Inferior parietal cortex (tissue), 1 donor: ENCODE measurements around the gene MPP4.

ENCODE experiments used
- DNase-seq: peaks from one replicate; pipeline ENCODE4 v3.0.0-alpha.2; 2016; ENCODE audit errors: extremely low spot score

Gene MPP4

DNA sequence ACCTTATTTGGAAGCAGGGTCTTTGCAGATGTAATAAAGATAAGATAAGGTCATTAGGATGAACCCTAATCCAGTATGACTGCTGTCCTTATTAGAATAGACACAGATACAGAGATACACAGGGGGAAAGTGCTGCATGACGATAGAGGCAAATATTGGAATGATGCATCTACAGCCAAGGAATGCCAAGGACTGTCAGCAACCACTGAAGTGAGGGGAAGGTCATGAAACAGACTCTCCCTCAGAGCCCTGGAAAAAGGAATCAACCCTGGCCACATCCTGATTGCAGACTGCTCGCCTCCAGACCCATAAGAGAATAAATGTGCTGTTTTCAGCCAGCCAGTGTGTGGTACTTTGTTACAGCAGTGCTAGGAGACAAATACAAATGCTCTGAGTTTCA is 69.9 kb downstream of the MPP4 start:
- DNase-seq: no peak

DNA sequence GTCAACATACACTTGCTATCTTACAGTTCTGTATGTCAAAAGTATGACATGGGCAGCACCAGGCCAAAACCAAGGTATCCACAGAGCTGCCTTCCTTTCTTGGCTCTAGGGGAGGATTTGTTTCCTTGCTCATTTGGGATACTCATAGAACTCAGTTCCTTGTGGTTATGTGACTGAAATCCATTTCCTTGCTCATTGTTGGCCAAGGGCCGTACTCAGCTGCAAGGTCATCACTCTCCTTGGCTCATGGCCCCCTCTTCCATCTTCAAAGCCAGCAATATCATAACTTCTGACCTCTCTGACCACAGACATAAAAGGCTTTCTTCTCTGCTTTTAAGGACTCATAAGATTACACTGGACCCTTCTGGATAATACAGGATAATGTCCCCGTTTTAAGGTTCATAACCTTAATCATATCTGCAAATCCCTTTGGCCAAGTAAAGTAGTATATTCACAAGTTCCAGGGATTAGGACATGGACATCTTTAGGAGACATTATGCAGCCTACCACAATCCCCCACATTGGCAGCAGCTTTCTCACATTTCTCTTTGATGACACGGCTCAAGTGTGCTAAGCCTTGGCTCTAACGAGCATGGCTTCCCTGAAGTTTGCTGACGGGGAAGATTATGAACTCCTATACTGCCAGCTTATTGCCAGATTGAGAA is 76.0 kb downstream of the MPP4 start:
- DNase-seq: no peak

DNA sequence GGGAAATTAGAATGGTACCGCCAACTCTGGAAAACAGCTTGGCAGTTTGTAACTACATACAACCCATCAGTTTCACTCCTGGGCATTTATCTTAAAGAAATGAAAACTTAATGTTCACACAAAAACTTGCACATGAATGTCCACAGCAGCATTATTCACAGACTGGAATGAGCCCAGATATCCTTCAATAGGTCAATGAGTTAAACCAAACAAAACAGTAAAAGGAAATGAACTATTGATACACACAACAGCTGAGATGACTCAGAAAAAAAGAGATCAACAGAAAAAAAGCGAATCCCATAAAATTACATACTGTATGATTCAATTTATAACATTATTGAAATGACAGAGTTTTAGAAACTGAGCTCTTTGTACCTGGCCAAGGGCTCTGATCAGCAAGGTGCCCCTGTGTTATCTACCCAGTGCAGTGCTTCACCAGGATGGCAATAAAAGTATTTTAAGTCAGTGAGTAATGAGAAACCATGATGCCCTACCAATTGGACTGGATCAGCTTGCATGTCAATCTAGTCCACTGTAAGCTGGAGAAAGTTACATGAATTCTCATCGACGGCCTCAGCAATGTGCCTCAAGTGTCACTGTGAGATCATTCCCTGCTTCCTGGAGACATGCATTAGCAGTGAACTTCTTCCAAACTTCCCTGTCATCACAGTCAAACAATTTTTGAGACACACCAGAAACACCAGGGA is 77.0 kb downstream of the MPP4 start:
- no peak for DNase-seq

DNA sequence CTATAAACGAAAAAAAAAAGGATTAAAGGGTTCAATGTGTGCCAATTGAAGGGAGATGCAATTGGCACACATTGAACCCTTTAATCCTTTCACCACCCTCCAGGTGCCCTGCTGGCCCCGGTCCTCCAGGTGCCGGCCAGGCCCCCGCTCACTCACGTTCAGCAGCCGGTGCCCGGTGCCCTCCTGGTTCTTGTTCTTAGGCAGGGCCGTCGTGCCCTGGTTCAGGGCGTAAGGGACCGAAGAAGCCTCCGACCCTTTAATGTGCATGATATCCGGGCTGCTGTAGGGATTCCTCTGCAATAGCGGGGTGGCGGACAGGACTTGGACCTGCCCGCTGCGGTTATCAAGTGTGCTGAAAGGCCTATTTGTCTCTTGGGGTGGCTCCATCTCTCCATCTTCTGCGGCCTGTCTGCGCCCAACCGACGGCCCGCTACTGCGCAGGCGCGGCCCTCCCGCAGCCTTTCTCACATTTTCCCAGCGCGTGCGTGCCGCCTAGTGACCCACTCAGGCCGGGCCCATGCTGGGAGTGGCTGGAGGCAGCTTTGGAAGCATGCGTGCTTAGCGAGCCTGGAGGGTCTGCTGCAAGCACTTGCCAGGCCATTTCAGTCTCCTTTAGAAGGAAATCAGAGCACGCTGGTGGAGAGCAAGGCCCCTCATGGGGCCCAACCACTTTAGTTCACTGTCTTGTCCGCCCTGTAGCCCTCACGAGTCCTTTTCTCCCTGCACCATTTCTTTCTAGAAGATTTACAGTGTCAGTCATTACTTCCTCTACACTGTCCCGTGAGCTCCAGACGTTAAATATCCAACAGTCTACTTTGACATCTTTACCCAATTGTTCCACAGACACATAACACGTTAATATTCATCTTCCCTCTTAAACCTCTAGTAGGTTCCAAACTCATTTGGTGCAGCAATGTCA is 79.4 kb downstream of the MPP4 start:
- DNase-seq: no peak

DNA sequence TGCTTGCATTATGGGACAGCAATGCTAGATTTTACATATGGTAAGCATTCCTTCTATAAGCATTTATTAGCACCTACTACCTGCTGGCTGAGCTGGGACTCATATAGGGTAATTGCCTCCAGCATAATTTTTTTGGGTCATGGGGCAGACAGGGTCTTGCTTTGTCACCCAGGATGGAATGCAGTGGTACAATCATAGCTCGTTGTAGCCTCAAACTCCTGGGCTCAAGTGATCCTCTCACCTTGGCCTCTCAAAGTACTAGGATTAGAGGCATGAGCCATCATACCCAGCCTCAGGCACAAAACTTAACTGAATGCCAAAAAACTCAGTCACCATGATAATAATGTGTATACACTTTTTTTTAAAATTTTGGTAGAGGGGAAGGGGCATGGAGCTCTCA is 90.4 kb downstream of the MPP4 start:
- no peak for DNase-seq

DNA sequence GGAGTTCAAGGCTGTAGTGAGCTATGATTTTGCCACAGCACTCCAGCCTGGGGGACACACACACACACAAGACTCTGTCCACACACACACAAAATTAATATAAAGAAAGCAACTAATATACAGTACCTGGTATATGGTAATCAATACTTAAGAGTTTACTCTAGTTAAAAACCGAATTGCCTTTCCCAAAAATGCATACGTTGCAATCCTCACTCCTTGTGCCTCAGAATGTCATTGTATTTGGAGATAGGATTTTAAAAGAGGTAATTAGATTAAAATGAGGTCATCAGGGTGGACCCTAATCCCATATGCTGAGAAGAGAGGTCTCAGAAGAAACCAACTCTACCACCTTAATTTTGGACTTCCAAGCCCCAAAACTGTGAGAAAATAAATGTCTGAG is 90.9 kb downstream of the MPP4 start:
- no peak for DNase-seq

DNA sequence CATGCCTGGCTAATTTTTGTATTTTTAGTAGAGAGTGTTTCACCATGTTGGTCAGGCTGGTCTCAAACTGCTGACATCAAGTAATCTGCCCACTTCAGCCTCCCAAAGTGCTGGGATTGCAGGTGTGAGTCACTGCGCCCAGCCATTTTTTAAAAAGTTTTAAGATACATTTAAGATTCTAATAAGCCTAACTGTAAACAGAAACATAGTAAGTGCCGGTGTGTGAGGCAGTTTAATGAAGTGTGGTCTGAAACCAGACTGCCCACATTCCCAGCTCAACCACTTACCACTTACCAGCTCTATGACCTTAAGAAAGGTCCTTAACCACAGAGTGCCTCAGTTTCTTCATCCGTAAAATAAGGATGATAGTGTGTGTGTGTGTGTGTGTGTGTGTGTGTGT is 97.5 kb downstream of the MPP4 start:
- DNase-seq: no peak

DNA sequence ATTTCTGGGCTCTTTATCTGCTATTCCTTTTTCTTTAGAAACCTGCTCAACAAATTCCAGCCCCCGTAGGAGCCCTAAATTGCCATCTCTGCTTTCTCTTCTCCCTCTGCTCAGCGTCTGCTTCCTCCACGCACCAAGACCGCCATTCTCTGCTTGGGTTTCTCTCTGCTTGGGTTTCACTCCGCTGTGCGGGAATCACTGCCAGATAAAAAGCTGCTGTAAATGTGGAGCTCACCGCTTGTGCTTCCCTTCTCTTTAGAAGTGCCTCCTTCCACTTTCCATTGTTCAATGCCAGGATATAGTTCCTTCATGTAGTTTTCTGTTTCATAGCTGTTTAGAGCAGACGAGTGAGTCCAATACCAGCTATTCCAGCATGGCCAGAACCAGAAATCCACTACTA is 101.0 kb downstream of the MPP4 start:
- no peak for DNase-seq
